ENCODE measurements around the gene TARM1. TPM values are rescaled to one million over a fixed set of nuclear protein-coding genes. Genes with fewer than 3 reads are reported as not detected.
A peak's percentile ranks its signal among the peaks of the same experiment; 100 is the strongest.

The TARM1 gene
- total RNA-seq (not detected), total RNA-seq (0 reads per million in 2 donors)

- no peak for DNase-seq
- Mint-ChIP-seq H3K4me3 (no peak within 1 kb of the TSS), H3K27ac (no peak within 1 kb of the TSS), H3K27me3 (peaks cover 4% of the 10 kb centered on the region), H3K4me1 (no peaks in the 10 kb centered on the region), H3K36me3 (ENCODE audit: low read depth) (no peaks in the 10 kb centered on the region)
- H3K9me3 ChIP-seq (ENCODE audit: control insufficient read depth, low read length, poor library complexity, severe bottlenecking): peaks cover 3% of the 10 kb centered on the region
- no peak for ATAC-seq
Observed at GRCh38 chr19:54081032-54081431, at the start of gene TARM1. Gene TARM1 (minus strand): TSS chr19:54081365. CDS start chr19:54081340, 25 bp downstream.

GRCh38 chr19:54129617-54129996 is 48.4 kb upstream of the TARM1 start:
- Mint-ChIP-seq H3K4me1 (no peaks in the 10 kb centered on the region), H3K27me3 (no peaks in the 10 kb centered on the region), H3K4me3 (no peak overlapping the region), H3K27ac (no peak overlapping the region), H3K36me3 (ENCODE audit: low read depth) (no peaks in the 10 kb centered on the region)
- H3K9me3 ChIP-seq (ENCODE audit: control insufficient read depth, low read length, poor library complexity, severe bottlenecking): no peaks in the 10 kb centered on the region
- no peak for ATAC-seq
- DNase-seq: no peak

GRCh38 chr19:54128796-54129616 is 47.8 kb upstream of the TARM1 start:
- ATAC-seq (no peak), DNase-seq (no peak)
- no peaks in the 10 kb centered on the region for H3K4me1 Mint-ChIP-seq
- H3K4me3 Mint-ChIP-seq: no peak overlapping the region
- no peaks in the 10 kb centered on the region for H3K9me3 ChIP-seq (ENCODE audit: control insufficient read depth, low read length, poor library complexity, severe bottlenecking)
- H3K36me3 Mint-ChIP-seq (ENCODE audit: low read depth): no peaks in the 10 kb centered on the region
- H3K27ac Mint-ChIP-seq: no peak overlapping the region
- H3K27me3 Mint-ChIP-seq: no peaks in the 10 kb centered on the region

GRCh38 chr19:54128441-54128725 is 47.2 kb upstream of the TARM1 start:
- ATAC-seq: no peak
- Mint-ChIP-seq H3K4me1 (no peaks in the 10 kb centered on the region), H3K4me3 (no peak overlapping the region), H3K27ac (no peak overlapping the region), H3K36me3 (ENCODE audit: low read depth) (no peaks in the 10 kb centered on the region), H3K27me3 (no peaks in the 10 kb centered on the region)
- H3K9me3 ChIP-seq (ENCODE audit: control insufficient read depth, low read length, poor library complexity, severe bottlenecking): no peaks in the 10 kb centered on the region
- no peak for DNase-seq

GRCh38 chr19:54127688-54128440 is 46.7 kb upstream of the TARM1 start:
- Mint-ChIP-seq H3K4me1 (no peaks in the 10 kb centered on the region), H3K36me3 (ENCODE audit: low read depth) (no peaks in the 10 kb centered on the region), H3K27ac (no peak overlapping the region), H3K27me3 (no peaks in the 10 kb centered on the region), H3K4me3 (no peak overlapping the region)
- DNase-seq: no peak
- H3K9me3 ChIP-seq (ENCODE audit: control insufficient read depth, low read length, poor library complexity, severe bottlenecking): no peaks in the 10 kb centered on the region
- ATAC-seq: no peak

- ATAC-seq (no peak), DNase-seq (no peak)
- H3K4me3 Mint-ChIP-seq: no peak overlapping the region
- H3K27ac Mint-ChIP-seq: no peak overlapping the region
- no peaks in the 10 kb centered on the region for H3K27me3 Mint-ChIP-seq
- peaks cover 4% of the 10 kb centered on the region for H3K36me3 Mint-ChIP-seq (ENCODE audit: low read depth)
- H3K4me1 Mint-ChIP-seq: no peaks in the 10 kb centered on the region
- no peaks in the 10 kb centered on the region for H3K9me3 ChIP-seq (ENCODE audit: control insufficient read depth, low read length, poor library complexity, severe bottlenecking)
Observed at GRCh38 chr19:54125713-54126112, 44.5 kb upstream of the TARM1 start.

GRCh38 chr19:54124393-54124792 is 43.2 kb upstream of the TARM1 start:
- Mint-ChIP-seq H3K27me3 (no peaks in the 10 kb centered on the region), H3K4me1 (peaks cover 2% of the 10 kb centered on the region), H3K36me3 (ENCODE audit: low read depth) (peaks cover 4% of the 10 kb centered on the region), H3K27ac (no peak overlapping the region), H3K4me3 (no peak overlapping the region)
- no peak for ATAC-seq
- H3K9me3 ChIP-seq (ENCODE audit: control insufficient read depth, low read length, poor library complexity, severe bottlenecking): no peaks in the 10 kb centered on the region
- no peak for DNase-seq

- DNase-seq (no peak), ATAC-seq (no peak)
- Mint-ChIP-seq H3K27ac (no peak overlapping the region), H3K36me3 (ENCODE audit: low read depth) (peaks cover 4% of the 10 kb centered on the region), H3K4me1 (peaks cover 2% of the 10 kb centered on the region), H3K4me3 (no peak overlapping the region), H3K27me3 (no peaks in the 10 kb centered on the region)
- H3K9me3 ChIP-seq (ENCODE audit: control insufficient read depth, low read length, poor library complexity, severe bottlenecking): no peaks in the 10 kb centered on the region
Observed at GRCh38 chr19:54123682-54124081, 42.5 kb upstream of the TARM1 start.

GRCh38 chr19:54121259-54121658 is 40.1 kb upstream of the TARM1 start:
- Mint-ChIP-seq H3K4me1 (peaks cover 10% of the 10 kb centered on the region), H3K27ac (no peak overlapping the region), H3K4me3 (no peak overlapping the region), H3K36me3 (ENCODE audit: low read depth) (peaks cover 4% of the 10 kb centered on the region), H3K27me3 (no peaks in the 10 kb centered on the region)
- H3K9me3 ChIP-seq (ENCODE audit: control insufficient read depth, low read length, poor library complexity, severe bottlenecking): no peaks in the 10 kb centered on the region
- DNase-seq: no peak
- no peak for ATAC-seq

GRCh38 chr19:54115109-54116063 is 34.2 kb upstream of the TARM1 start, which contains the start of the genes PRPF31 and TFPT:
Gene PRPF31 (plus strand): TSS chr19:54115754. CDS start chr19:54118279, 2,525 bp downstream.
Gene TFPT (minus strand): TSS chr19:54115657. CDS start chr19:54115269, 388 bp downstream.
- DNase-seq (peak; percentile 77 to 88 (median 83)), ATAC-seq (peak; percentile 92)
- H3K4me3 Mint-ChIP-seq: peak within 1 kb of the TSS; percentile 97
- peaks cover 4% of the 10 kb centered on the region for H3K36me3 Mint-ChIP-seq (ENCODE audit: low read depth)
- no peaks in the 10 kb centered on the region for H3K27me3 Mint-ChIP-seq
- peak within 1 kb of the TSS; percentile 96 for H3K27ac Mint-ChIP-seq
- no peaks in the 10 kb centered on the region for H3K9me3 ChIP-seq (ENCODE audit: control insufficient read depth, low read length, poor library complexity, severe bottlenecking)
- peaks cover 30% of the 10 kb centered on the region for H3K4me1 Mint-ChIP-seq

GRCh38 chr19:54114340-54115108 is 33.4 kb upstream of the TARM1 start:
- Mint-ChIP-seq H3K27me3 (no peaks in the 10 kb centered on the region), H3K4me1 (peaks cover 27% of the 10 kb centered on the region), H3K4me3 (peak overlapping the region; percentile 97), H3K27ac (peak overlapping the region; percentile 96), H3K36me3 (ENCODE audit: low read depth) (peaks cover 4% of the 10 kb centered on the region)
- H3K9me3 ChIP-seq (ENCODE audit: control insufficient read depth, low read length, poor library complexity, severe bottlenecking): no peaks in the 10 kb centered on the region
- DNase-seq (peak in 2 of 3 donors; percentile 30 to 40), ATAC-seq (peak; percentile 24)

GRCh38 chr19:54109651-54110050 is 28.5 kb upstream of the TARM1 start:
- no peaks in the 10 kb centered on the region for H3K27me3 Mint-ChIP-seq
- no peak overlapping the region for H3K4me3 Mint-ChIP-seq
- H3K27ac Mint-ChIP-seq: no peak overlapping the region
- DNase-seq (no peak), ATAC-seq (no peak)
- peaks cover 17% of the 10 kb centered on the region for H3K4me1 Mint-ChIP-seq
- no peaks in the 10 kb centered on the region for H3K9me3 ChIP-seq (ENCODE audit: control insufficient read depth, low read length, poor library complexity, severe bottlenecking)
- H3K36me3 Mint-ChIP-seq (ENCODE audit: low read depth): peaks cover 8% of the 10 kb centered on the region
